ENCODE measurements around the gene RGS9. TPM values are rescaled to one million over a fixed set of nuclear protein-coding genes. Genes with fewer than 3 reads are reported as not detected.
A peak's percentile ranks its signal among the peaks of the same experiment; 100 is the strongest.

RGS9 gene
- polyA plus RNA-seq, 2 of the 4 experiments (the other 2 are of a cell fraction) = 6.9 to 14.3 TPM

DNA sequence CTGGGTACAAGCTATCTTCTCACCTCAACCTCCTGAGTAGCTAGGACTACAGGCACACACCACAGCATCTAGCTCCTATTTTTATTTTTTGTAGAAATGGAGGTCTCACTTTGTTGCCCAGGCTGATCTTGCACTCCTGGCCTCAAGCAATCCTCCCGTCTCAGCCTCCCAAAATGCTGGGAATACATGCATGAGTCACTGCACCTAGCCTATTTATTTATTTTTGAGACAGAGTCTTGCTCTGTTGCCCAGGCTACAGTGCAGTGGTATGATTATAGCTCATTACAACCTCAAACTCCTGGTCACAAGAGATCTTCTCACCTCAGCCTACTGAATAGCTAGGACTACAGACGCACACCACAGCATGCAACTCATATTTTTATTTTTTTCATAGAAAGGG, 40.1 kb upstream of the RGS9 start:
- CTCF ChIA-PET = interaction anchor here (1.0 to 6.5 kb wide), 4 partner anchors 22 to 135 kb away, joined by 3 to 145 read pairs (median 24); partner anchors contain the start of gene RGS9
- Histone ChIP-seq H3K4me2 (no peak overlapping the region), H3K4me1 (peaks cover 35% of the 10 kb centered on the region), H3K4me3 (no peak overlapping the region), H3K27ac (peak overlapping the region in 1 of 2 experiments; percentile 1; a peak in 1 of 6 replicates), H3K9me3 (no peaks in the 10 kb centered on the region)
- DNase-seq (ENCODE audit: low read depth in 1 of 2, low spot score in 1 of 2) = peak in 1 of 2 experiments; percentile 18
- ATAC-seq = no peak
- POLR2A ChIA-PET = no interaction called here
- TF ChIP-seq KDM5A (IDR thresholded peaks at IDR 0.05) (no peak), SREBF2 (IDR thresholded peaks at IDR 0.05) (no peak)
- 84% methylated on average over 2 of the region's 2 CpGs for WGBS (ENCODE audit: missing lambda C conversion rate)
- FAIRE-seq = no peak

DNA sequence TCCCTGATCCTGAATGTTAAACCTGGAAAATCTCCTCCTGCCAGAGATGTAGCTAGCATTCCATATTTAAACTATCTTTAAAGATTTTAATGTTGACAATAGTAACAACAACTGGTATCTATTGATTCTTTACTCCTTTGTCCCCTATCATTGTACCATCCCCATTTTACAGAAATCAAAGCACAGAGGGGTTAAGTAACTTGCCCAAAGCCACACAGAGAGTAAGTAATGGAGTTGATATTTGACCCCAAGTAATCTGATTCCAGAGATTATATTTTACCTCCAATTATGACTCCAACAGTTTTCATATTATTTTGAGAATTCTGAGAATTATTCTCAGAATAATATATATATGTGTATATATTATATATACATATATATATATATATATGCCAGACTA, 37.7 kb upstream of the RGS9 start:
- Histone ChIP-seq H3K9me3 (no peaks in the 10 kb centered on the region), H3K27ac (peak overlapping the region; percentile 42 to 75), H3K4me1 (peaks cover 25% of the 10 kb centered on the region), H3K4me2 (peak overlapping the region; percentile 80), H3K4me3 (peak overlapping the region; percentile 55; the same call in 2 of the 3 replicates)
- ChIA-PET POLR2A (interaction anchor here (0.7 to 4.0 kb wide), 8 partner anchors 23 to 1207 kb away, joined by 3 to 35 read pairs (median 6); partner anchors contain the start of genes GNA13, LRRC37A3 and RGS9), CTCF (interaction anchor here (0.6 to 9.8 kb wide), 40 partner anchors 9 to 247 kb away, joined by 3 to 145 read pairs (median 11); partner anchors contain the start of genes GNA13, LRRC37A3 and RGS9)
- FAIRE-seq (no peak), ATAC-seq (no peak), DNase-seq (ENCODE audit: low read depth in 1 of 2, low spot score in 1 of 2) (no peak)
- no peak for TF ChIP-seq FOXS1 (CRISPR knock-in tag; IDR thresholded peaks at IDR 0.05)
- TF ChIP-seq, protein P1, sequence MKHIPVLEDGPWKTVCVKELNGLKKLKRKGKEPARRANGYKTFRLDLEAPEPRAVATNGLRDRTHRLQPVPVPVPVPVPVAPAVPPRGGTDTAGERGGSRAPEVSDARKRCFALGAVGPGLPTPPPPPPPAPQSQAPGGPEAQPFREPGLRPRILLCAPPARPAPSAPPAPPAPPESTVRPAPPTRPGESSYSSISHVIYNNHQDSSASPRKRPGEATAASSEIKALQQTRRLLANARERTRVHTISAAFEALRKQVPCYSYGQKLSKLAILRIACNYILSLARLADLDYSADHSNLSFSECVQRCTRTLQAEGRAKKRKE (CRISPR knock-in tag; IDR thresholded peaks at IDR 0.05; ENCODE audit: low read depth) = no peak
- no peak for TF ChIP-seq POLR2A (IDR thresholded peaks at IDR 0.05; ENCODE audit: low read length)
- TF ChIP-seq, protein P2, sequence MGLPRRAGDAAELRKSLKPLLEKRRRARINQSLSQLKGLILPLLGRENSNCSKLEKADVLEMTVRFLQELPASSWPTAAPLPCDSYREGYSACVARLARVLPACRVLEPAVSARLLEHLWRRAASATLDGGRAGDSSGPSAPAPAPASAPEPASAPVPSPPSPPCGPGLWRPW (IDR thresholded peaks at IDR 0.05) = no peak
- peak; percentile 39 for TF ChIP-seq ZFP36 (IDR thresholded peaks at IDR 0.05; ENCODE audit: borderline replicate concordance, partially characterized antibody)
- TF ChIP-seq HEYL (CRISPR knock-in tag; IDR thresholded peaks at IDR 0.05) = peak; percentile 39; the same call in 1 of the 2 replicates
- TF ChIP-seq, protein P3, sequence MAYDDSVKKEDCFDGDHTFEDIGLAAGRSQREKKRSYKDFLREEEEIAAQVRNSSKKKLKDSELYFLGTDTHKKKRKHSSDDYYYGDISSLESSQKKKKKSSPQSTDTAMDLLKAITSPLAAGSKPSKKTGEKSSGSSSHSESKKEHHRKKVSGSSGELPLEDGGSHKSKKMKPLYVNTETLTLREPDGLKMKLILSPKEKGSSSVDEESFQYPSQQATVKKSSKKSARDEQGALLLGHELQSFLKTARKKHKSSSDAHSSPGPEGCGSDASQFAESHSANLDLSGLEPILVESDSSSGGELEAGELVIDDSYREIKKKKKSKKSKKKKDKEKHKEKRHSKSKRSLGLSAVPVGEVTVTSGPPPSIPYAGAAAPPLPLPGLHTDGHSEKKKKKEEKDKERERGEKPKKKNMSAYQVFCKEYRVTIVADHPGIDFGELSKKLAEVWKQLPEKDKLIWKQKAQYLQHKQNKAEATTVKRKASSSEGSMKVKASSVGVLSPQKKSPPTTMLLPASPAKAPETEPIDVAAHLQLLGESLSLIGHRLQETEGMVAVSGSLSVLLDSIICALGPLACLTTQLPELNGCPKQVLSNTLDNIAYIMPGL (CRISPR knock-in tag; IDR thresholded peaks at IDR 0.05; ENCODE audit: borderline replicate concordance) = no peak
- TF ChIP-seq EHF (CRISPR knock-in tag; IDR thresholded peaks at IDR 0.05) = no peak

DNA sequence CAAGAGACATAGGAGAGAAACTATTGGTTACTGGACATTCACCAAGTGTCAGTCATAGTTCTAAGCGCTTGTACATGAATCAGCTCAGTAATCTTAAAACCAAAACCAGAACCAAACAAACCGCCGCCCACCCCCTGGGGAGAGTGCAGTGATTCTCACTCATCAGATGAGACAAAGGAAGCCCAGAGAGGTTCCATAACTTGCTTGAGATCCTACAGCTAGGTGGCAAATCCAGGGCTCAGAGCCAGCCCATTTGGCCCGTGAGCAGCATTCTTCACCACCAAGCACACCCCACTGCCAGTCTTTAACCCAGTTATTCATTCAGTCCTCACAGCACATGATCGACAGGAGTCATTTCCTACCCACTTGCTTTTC, 37.2 kb upstream of the RGS9 start:
- H3K4me3 ChIP-seq = peak overlapping the region; percentile 55
- TF ChIP-seq, protein P2 (IDR thresholded peaks at IDR 0.05) = no peak
- TF ChIP-seq, protein P4, sequence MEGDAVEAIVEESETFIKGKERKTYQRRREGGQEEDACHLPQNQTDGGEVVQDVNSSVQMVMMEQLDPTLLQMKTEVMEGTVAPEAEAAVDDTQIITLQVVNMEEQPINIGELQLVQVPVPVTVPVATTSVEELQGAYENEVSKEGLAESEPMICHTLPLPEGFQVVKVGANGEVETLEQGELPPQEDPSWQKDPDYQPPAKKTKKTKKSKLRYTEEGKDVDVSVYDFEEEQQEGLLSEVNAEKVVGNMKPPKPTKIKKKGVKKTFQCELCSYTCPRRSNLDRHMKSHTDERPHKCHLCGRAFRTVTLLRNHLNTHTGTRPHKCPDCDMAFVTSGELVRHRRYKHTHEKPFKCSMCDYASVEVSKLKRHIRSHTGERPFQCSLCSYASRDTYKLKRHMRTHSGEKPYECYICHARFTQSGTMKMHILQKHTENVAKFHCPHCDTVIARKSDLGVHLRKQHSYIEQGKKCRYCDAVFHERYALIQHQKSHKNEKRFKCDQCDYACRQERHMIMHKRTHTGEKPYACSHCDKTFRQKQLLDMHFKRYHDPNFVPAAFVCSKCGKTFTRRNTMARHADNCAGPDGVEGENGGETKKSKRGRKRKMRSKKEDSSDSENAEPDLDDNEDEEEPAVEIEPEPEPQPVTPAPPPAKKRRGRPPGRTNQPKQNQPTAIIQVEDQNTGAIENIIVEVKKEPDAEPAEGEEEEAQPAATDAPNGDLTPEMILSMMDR (IDR thresholded peaks at IDR 0.05) = no peak
- TF ChIP-seq POLR2AphosphoS2 (conservative IDR thresholded peaks at IDR 0.05; ENCODE audit: low read length) = no peak
- no peak for TF ChIP-seq FOXS1 (CRISPR knock-in tag; IDR thresholded peaks at IDR 0.05)
- TF ChIP-seq, protein P5, sequence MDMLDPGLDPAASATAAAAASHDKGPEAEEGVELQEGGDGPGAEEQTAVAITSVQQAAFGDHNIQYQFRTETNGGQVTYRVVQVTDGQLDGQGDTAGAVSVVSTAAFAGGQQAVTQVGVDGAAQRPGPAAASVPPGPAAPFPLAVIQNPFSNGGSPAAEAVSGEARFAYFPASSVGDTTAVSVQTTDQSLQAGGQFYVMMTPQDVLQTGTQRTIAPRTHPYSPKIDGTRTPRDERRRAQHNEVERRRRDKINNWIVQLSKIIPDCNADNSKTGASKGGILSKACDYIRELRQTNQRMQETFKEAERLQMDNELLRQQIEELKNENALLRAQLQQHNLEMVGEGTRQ (IDR thresholded peaks at IDR 0.05) = no peak
- TF ChIP-seq, protein P3 (CRISPR knock-in tag; IDR thresholded peaks at IDR 0.05; ENCODE audit: borderline replicate concordance) = no peak
- TF ChIP-seq GATA3 (IDR thresholded peaks at IDR 0.05; ENCODE audit: borderline replicate concordance) = no peak
- TF ChIP-seq, protein P6, sequence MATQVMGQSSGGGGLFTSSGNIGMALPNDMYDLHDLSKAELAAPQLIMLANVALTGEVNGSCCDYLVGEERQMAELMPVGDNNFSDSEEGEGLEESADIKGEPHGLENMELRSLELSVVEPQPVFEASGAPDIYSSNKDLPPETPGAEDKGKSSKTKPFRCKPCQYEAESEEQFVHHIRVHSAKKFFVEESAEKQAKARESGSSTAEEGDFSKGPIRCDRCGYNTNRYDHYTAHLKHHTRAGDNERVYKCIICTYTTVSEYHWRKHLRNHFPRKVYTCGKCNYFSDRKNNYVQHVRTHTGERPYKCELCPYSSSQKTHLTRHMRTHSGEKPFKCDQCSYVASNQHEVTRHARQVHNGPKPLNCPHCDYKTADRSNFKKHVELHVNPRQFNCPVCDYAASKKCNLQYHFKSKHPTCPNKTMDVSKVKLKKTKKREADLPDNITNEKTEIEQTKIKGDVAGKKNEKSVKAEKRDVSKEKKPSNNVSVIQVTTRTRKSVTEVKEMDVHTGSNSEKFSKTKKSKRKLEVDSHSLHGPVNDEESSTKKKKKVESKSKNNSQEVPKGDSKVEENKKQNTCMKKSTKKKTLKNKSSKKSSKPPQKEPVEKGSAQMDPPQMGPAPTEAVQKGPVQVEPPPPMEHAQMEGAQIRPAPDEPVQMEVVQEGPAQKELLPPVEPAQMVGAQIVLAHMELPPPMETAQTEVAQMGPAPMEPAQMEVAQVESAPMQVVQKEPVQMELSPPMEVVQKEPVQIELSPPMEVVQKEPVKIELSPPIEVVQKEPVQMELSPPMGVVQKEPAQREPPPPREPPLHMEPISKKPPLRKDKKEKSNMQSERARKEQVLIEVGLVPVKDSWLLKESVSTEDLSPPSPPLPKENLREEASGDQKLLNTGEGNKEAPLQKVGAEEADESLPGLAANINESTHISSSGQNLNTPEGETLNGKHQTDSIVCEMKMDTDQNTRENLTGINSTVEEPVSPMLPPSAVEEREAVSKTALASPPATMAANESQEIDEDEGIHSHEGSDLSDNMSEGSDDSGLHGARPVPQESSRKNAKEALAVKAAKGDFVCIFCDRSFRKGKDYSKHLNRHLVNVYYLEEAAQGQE (IDR thresholded peaks at IDR 0.05) = no peak
- TF ChIP-seq, protein P7, sequence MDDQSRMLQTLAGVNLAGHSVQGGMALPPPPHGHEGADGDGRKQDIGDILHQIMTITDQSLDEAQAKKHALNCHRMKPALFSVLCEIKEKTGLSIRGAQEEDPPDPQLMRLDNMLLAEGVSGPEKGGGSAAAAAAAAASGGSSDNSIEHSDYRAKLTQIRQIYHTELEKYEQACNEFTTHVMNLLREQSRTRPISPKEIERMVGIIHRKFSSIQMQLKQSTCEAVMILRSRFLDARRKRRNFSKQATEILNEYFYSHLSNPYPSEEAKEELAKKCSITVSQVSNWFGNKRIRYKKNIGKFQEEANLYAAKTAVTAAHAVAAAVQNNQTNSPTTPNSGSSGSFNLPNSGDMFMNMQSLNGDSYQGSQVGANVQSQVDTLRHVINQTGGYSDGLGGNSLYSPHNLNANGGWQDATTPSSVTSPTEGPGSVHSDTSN (IDR thresholded peaks at IDR 0.05) = no peak
- TF ChIP-seq PHF8 (IDR thresholded peaks at IDR 0.05; ENCODE audit: borderline replicate concordance, low read depth) = 0 out of 2 replicates have a peak, but pooled peaks have one; percentile 29
- TF ChIP-seq ZNF302 (CRISPR knock-in tag; IDR thresholded peaks at IDR 0.05) = no peak

More for the DNA sequence above, 37.2 kb upstream of the RGS9 start:
- Histone ChIP-seq H3K4me2 (peak overlapping the region; percentile 80), H3K9me3 (no peaks in the 10 kb centered on the region), H3K4me1 (peaks cover 25% of the 10 kb centered on the region), H3K27ac (peak overlapping the region; percentile 75 to 87)
- DNase-seq (ENCODE audit: low read depth in 1 of 2, low spot score in 1 of 2) = peak; percentile 84 to 87
- CTCF ChIA-PET = interaction anchor here (0.6 to 9.8 kb wide), 54 partner anchors 9 to 1090 kb away, joined by 3 to 145 read pairs (median 8); partner anchors contain the start of genes GNA13, LRRC37A3 and RGS9
- WGBS (ENCODE audit: missing lambda C conversion rate) = 2% methylated on average over 5 of the region's 5 CpGs
- POLR2A ChIA-PET = interaction anchor here (0.7 to 4.0 kb wide), 14 partner anchors 17 to 181 kb away, joined by 3 to 35 read pairs (median 4); partner anchors contain the start of genes GNA13, LRRC37A3 and RGS9
- peak; percentile 81 to 85 for ATAC-seq
- peak; percentile 23 for FAIRE-seq

Data from A549 (cell line).